ENCODE results near the gene CAPZB. TPM values are rescaled to one million over a fixed set of nuclear protein-coding genes. Genes with fewer than 3 reads are reported as not detected.
A peak's percentile ranks its signal among the peaks of the same experiment; 100 is the strongest.

The CAPZB gene
- polyA plus RNA-seq, 1 experiment = 276 TPM

GRCh38 chr1:19312782-19313635 is 172.3 kb downstream of the CAPZB start:
- ChIA-PET CTCF (interaction anchor here (0.8 to 1.2 kb wide), 2 partner anchors 53 to 338 kb away, joined by 3 read pairs; no protein-coding TSS in a partner anchor), POLR2A (interaction anchor here (0.5 kb wide), 1 partner anchor 110 kb away, joined by 4 read pairs; no protein-coding TSS in a partner anchor)
- peaks cover 5% of the 10 kb centered on the region for H3K36me3 ChIP-seq (ENCODE audit: control insufficient read depth, insufficient read depth, low read length)
- DNase-seq (ENCODE audit: low read depth) = no peak
- no peaks in the 10 kb centered on the region for H3K27me3 ChIP-seq (ENCODE audit: control insufficient read depth, insufficient read depth, low read length)
- TF ChIP-seq CTCF (IDR thresholded peaks at IDR 0.05; ENCODE audit: insufficient read depth, low read depth, low read length) = no peak
- peak overlapping the region; percentile 81 for H3K4me3 ChIP-seq (ENCODE audit: low read depth, low read length)

- H3K27me3 ChIP-seq (ENCODE audit: control insufficient read depth, insufficient read depth, low read length) = no peaks in the 10 kb centered on the region
- CTCF ChIA-PET = interaction anchor here (0.6 to 1.4 kb wide), 4 partner anchors 29 to 338 kb away, joined by 3 to 4 read pairs (median 3); no protein-coding TSS in a partner anchor
- H3K36me3 ChIP-seq (ENCODE audit: control insufficient read depth, insufficient read depth, low read length) = peaks cover 11% of the 10 kb centered on the region
- POLR2A ChIA-PET = interaction anchor here (0.5 kb wide), 1 partner anchor 109 kb away, joined by 4 read pairs; no protein-coding TSS in a partner anchor
- TF ChIP-seq CTCF (IDR thresholded peaks at IDR 0.05; ENCODE audit: insufficient read depth, low read depth, low read length) = peak; percentile 14; the same call in 1 of the 2 replicates
- DNase-seq (ENCODE audit: low read depth) = peak; percentile 56
- H3K4me3 ChIP-seq (ENCODE audit: low read depth, low read length) = peak within 1 kb of the TSS; percentile 88
Observed at GRCh38 chr1:19311931-19312781, 173.2 kb downstream of the CAPZB start, which contains the start of the genes AKR7A2 and SLC66A1. Gene AKR7A2 (minus strand): TSS chr1:19312144. CDS start chr1:19312124, 20 bp downstream. Gene SLC66A1 (plus strand): TSS chr1:19312326. CDS start chr1:19317678, 5,352 bp downstream.

- CTCF ChIA-PET = interaction anchor here (0.6 to 1.4 kb wide), 3 partner anchors 29 to 339 kb away, joined by 3 to 4 read pairs (median 3); no protein-coding TSS in a partner anchor
- no peak for DNase-seq (ENCODE audit: low read depth)
- POLR2A ChIA-PET = no interaction called here
- Histone ChIP-seq H3K36me3 (ENCODE audit: control insufficient read depth, insufficient read depth, low read length) (peaks cover 12% of the 10 kb centered on the region), H3K4me3 (ENCODE audit: low read depth, low read length) (peak overlapping the region; percentile 88), H3K27me3 (ENCODE audit: control insufficient read depth, insufficient read depth, low read length) (no peaks in the 10 kb centered on the region)
- TF ChIP-seq CTCF (IDR thresholded peaks at IDR 0.05; ENCODE audit: insufficient read depth, low read depth, low read length) = no peak
Observed at GRCh38 chr1:19311503-19311930, 173.8 kb downstream of the CAPZB start.

- no peak for DNase-seq (ENCODE audit: low read depth)
- TF ChIP-seq CTCF (IDR thresholded peaks at IDR 0.05; ENCODE audit: insufficient read depth, low read depth, low read length) = no peak
- Histone ChIP-seq H3K4me3 (ENCODE audit: low read depth, low read length) (peak overlapping the region; percentile 88), H3K36me3 (ENCODE audit: control insufficient read depth, insufficient read depth, low read length) (peaks cover 15% of the 10 kb centered on the region), H3K27me3 (ENCODE audit: control insufficient read depth, insufficient read depth, low read length) (no peaks in the 10 kb centered on the region)
- POLR2A ChIA-PET = no interaction called here
- CTCF ChIA-PET = interaction anchor here (0.9 to 1.4 kb wide), 2 partner anchors 30 to 340 kb away, joined by 3 to 4 read pairs; no protein-coding TSS in a partner anchor
Observed at GRCh38 chr1:19310720-19311502, 174.4 kb downstream of the CAPZB start.
